Bone marrow (tissue), 2 donors: ENCODE measurements around the gene TTBK1.
A peak's percentile ranks its signal among the peaks of the same experiment; 100 is the strongest.

Experiments used
- DNase-seq, 2 donors: peaks; one replicate each; lab custom pipeline; 2025; lab: John Stamatoyannopoulos, UW

TTBK1 gene

DNA sequence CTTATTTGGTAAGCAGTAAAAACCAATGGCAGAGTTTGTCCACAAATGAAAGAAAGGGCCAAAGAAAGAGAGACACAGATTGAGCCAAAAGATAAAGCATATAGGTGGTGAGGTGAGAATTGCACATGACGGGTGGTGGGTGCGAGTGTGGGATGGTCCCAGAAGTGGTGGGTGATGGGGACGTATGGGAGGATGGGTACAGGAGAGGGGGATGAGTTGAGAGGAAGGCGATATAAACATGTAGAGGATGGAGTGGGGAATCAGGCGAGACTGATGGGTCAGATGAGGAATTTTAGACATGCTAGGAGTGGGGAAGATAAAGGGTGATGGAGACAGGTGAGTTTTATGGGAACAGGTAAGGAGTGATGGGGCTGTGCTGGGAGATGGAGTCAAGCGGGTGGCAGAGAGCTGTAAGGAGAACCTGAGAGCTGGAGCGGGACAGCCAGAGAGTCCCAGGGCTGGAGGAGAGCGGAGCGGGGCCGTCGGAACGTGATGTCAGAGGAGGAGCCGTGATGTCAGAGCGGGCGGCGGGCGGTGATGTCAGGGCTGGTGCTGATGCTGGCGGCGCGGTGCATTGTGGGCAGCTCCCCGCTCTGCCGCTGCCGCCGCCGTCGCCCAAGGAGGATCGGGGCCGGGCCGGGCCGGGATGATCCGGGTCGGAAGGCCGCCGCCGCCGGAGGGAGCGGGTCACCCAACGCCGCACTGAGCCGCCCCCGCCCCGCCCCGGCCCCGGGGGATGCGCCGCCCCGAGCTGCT, at the start of gene TTBK1:
TTBK1 (plus strand) TSS at position 574 of the 756 bp plus-strand sequence. CDS start 3,180 bp downstream, outside the sequence.
- no peak for DNase-seq

DNA sequence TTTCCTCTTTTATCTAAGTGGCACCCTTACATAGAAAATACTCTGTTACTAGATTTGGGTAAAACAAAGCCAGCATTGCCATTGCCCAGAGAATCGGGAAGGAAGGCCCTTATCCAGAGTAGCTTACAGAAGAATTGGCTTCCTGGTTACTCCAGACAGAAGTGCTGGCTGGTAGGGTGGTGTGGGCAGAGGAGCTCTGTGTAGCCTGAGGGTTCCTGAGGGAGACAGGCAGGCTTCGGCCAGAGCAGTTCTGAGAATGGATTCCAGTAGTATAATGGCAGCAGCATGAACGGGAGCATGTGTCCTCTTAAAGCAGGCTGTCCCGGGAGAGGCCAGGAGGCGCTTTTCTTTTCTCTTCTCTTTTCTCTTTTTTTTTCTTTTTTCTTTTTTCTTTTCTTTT, 49.4 kb upstream of the TTBK1 start:
- DNase-seq, result no peak

DNA sequence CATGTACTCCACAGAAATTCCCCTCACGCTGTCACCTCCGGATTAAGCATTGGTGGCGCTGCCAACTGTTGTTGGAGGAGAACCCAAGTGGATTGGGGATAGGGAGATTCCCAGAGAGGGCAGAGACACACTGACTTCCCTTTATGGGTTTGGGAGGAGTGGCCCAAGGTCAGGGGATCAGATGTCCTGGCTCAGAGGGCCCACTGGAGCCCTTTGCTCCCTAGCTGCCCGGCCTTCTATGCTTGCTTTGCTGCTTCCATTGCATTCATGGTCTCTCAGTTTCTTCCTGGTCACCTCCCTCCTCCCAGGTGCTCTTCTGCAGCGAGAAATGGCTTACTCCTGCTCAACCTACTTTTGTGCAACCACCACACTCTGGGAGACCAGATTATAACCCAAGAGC, 46.9 kb upstream of the TTBK1 start:
- no peak for DNase-seq

DNA sequence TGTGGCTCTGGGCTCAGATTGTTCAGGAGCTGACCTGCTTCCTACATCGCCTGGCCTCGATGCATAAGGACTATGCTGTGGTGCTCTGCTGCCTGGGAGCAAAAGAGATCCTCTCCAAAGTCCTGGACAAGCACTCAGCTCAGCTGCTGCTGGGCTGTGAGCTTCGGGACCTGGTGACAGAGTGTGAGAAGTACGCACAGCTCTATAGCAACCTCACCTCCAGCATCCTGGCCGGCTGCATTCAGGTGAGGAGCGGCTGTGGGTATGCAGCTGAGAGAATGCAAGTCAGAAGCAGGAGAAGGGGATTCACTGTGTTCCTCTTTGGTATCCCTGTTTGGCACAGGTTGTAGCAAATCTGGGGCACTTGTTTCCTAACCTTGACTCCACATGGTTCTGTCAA, 43.4 kb upstream of the TTBK1 start:
- no peak for DNase-seq

DNA sequence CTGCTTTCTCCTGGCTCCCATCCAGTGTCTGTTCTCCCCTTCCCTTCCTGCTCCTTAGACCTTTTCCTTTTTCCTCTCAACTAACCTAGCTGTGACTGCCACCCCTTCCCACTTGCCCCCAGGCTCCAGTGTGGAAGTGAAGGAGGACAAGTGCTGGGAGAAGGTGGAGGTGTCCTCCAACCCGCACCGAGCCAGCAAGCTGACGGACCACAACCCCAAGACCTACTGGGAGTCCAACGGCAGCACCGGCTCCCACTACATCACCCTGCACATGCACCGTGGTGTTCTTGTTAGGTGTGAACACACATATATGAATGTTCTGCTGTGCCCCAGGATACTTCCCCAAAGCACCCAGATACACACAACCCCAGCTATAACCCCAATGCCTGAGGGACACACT, 42.7 kb upstream of the TTBK1 start:
- DNase-seq, result no peak

DNA sequence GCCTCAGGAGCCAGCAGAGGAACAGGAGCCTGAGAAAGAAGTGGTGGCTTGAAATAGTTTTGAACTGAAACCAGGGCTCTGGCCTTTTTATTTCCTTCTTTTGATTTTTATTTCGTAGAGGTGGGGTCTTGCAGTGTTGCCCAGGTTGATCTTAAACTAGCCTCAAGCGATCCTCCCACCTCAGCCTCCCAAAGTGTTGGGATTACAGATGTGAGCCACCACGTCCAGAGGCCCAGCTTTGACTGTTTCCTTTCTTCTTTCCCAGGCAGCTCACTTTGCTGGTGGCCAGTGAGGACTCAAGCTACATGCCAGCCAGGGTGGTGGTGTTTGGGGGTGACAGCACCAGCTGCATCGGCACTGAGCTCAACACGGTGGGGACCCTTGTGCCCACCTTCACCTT, 40.8 kb upstream of the TTBK1 start:
- no peak for DNase-seq

DNA sequence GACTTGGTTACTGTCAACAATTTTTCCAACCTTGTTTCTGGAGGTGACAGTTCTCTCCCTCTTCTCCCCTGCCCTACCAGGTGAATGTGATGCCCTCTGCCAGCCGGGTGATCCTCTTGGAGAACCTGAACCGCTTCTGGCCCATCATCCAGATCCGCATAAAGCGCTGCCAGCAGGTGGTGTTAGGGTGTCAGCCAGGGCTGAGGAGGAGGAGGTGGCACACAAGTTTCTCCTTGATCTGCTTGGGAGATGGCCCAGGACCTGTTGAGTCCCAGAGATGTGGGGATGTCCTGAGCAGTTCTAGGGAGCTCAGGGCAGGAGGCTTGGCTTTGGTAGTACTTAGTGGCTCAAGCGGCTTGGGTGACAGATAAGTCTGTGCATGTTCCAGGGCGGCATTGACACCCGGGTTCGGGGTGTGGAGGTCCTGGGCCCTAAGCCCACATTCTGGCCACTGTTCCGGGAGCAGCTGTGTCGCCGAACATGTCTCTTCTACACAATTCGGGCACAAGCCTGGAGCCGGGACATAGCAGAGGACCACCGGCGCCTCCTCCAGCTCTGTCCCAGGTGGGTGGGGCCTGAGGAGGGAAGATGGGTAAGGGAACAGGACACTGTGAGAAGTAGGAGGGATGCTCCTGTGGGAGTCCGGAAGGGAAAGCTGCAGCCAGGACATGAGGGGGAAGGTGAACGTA, 40.1 kb upstream of the TTBK1 start:
- DNase-seq, result no peak

DNA sequence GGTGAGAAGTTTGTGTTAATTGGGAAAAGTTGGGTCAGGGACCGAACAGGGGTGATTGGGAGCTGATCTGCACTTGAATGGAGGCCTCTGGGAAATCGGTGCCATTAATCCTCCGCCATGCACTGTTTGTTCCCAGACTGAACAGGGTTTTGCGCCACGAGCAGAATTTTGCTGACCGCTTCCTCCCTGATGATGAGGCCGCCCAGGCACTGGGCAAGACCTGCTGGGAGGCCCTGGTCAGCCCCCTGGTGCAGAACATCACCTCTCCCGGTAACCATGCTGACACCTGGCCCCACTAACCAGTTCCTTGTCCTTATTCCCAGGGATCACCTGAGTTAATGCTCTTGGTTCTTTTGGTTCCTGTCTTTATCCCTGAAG, 39.6 kb upstream of the TTBK1 start:
- no peak for DNase-seq

DNA sequence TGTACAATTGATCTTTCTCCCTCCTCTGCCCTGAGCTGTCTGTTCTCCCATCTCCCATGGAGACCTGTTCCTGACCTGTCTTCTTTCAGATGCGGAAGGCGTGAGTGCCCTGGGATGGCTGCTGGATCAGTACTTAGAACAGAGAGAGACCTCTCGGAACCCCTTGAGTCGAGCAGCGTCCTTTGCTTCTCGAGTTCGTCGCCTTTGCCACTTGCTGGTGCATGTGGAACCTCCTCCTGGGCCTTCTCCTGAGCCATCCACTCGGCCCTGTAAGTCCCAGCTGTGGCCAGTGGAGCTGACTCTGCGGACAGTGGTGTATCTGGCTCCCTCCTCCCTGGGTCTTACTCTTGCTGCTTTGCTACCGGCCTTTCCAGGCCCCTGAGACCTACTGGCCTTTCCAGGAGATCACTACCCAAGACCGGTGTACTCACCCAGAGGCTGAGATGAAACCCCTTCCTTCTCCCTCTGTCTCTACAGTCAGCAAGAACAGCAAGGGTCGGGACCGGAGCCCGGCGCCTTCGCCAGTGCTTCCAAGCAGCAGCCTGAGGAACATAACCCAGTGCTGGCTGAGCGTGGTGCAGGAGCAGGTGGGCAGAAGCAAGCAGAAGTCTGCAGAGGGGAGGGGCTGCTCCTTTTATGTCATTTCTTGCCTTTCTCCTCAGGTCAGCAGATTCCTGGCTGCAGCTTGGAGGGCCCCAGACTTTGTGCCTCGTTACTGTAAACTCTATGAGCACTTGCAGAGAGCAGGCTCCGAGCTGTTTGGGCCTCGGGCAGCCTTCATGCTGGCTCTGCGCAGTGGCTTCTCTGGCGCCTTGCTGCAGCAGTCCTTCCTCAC, 38.8 kb upstream of the TTBK1 start:
- DNase-seq, result no peak

DNA sequence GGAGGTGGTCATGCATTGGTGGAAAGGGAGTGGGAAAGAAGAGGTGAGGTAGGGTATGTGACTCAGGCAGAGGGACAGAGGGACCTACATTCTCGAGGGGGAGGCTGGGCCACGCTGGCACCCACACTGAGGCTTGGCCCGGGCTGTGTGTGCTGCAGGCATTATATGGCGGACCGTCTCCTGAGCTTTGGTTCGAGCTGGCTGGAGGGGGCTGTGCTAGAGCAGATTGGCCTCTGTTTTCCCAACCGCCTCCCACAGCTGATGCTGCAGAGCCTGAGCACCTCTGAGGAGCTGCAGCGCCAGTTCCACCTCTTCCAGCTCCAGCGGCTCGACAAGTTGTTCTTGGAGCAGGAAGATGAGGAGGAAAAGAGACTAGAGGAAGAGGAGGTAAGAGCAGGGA, 37.4 kb upstream of the TTBK1 start:
- no peak for DNase-seq

DNA sequence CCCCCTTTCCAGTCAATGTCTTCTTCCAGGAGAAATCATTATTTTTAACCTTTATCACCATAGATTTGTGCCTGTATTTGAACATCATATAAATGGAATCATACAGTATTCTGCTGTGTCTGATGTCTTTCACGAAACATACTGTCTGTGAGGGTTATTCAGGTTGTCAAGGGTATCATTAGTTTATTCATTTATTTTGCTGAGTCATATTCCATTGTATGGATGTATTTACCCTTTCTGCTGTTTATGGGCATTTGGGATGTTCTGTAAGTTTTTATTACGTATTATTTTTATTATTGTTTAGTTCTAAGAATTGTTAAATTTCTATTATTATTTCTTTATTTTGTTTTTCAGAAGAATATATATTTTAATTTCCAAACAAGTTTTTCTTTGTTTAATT, 36.0 kb upstream of the TTBK1 start:
- no peak for DNase-seq

DNA sequence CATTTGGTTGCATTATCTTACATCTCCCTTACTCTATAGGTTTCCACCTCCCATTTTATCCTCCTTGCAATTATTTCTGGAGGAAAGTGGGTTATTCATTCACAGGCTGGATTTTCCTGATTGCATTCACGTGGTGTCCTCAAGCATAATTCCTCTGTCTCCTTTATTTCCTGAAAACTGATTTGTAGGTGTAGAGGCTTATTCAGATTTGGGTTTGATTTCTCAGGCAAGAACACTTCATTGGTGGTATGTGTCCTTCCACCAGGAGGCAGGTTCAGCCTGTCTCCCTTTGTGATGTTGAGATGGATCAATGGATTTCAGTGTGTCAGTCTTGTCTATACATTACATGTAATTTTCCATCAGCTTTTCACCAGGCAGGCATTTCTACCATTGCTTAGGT, 31.3 kb upstream of the TTBK1 start:
- DNase-seq, result peak in 1 of 2 donors; percentile 5

DNA sequence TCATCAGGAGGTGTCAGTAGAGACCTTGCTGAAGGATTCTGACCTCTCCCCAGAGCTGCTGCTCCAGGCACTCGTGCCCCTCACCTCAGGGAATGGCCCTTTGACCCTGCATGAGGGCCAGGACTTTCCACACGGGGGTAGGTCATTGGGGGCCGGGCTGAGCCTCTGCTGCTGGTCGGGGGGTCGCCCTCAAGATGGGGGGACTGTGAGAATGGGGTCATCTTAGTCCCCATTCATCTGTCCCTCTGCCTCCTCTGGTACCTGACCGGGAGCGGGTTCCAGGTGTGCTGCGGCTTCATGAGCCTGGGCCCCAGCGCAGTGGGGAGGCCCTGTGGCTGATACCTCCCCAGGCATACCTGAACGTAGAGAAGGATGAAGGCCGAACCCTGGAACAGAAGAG, 29.9 kb upstream of the TTBK1 start:
- DNase-seq, result no peak

DNA sequence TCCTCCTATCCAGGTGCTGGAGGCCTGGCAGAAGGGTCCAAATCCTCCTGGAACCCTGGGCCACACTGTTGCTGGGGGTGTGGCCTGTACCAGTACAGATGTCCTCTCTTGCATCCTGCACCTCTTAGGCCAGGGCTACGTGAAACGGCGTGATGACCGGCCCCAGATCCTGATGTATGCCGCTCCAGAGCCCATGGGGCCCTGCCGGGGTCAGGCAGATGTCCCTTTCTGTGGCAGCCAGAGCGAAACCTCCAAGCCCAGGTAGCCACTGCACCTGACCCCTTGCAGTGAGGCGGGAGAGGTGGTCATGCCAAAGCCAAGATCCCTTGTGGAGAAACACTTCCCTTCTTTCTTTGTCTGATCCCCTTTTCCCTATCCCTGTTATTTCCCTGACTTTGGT, 28.2 kb upstream of the TTBK1 start:
- no peak for DNase-seq

DNA sequence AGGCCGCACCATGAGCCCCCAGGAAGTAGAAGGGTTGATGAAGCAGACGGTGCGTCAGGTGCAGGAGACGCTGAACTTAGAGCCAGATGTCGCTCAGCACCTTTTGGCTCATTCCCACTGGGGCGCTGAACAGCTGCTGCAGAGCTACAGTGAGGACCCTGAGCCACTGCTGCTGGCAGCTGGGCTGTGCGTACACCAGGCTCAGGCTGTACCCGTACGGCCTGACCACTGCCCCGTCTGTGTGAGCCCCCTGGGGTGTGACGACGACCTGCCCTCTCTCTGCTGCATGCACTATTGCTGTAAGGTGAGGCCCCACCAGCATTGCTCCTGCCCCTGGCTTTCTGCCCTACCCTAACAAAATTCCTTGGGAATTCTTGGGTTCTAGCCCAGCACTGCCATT, 27.1 kb upstream of the TTBK1 start:
- DNase-seq, result no peak

DNA sequence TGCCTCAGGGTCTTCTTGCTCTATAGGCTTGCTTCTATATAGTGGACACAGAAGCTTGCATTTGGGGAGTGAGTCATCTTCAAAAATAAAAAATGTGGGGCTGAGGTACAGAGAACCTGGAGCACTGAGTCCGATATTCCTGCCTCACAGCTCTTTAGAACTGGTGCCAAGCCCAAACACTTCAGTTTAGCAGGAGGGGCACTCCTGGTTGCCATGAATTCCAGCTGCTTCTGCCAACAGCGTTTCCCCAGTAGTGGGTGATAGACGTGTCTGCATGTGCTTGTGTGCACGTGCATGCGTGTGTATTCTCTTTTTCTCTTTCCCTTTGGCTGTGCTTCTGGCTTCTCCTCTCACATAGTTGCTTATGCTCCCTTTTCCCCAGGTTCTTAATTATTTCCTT, 25.9 kb upstream of the TTBK1 start:
- DNase-seq, result no peak

DNA sequence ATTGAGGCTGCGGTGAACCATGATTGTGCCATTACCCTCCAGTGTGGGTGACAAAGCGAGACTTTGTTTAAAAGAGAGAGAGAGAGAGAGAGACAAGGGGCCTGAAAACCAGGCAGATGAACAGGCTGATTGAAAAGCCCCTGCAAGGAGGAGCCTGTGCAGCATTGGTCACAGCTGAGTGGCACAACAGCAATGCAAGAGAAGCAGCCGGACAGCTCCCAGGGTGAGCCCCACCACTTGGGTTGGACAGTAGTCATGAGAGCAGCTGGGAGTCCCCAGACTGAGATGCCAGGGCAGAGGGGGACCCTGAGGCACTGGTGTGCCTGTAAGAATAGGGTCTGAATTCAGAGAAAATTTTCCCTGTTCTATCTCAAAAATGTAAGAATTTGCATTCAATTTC, 24.2 kb upstream of the TTBK1 start:
- DNase-seq, result no peak

DNA sequence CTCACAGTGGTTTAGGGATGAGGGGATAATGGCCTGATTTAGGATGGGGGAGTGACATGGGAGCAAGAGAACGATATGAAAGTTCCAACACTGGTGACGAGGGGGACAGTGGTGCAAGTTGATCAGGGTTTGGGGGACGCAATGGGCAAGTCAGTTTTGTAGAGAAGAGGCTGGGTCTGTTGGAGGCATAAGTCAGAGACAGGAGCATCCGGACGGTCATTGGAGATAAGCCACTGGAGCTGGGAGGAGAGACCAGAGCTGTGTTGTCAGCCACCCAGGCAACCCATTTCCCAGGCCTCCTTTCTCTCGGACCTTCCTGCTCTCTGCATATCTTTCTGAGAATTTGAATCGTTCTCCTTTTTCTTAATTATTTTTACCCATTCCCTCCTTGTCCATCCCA, 23.5 kb upstream of the TTBK1 start:
- no peak for DNase-seq

DNA sequence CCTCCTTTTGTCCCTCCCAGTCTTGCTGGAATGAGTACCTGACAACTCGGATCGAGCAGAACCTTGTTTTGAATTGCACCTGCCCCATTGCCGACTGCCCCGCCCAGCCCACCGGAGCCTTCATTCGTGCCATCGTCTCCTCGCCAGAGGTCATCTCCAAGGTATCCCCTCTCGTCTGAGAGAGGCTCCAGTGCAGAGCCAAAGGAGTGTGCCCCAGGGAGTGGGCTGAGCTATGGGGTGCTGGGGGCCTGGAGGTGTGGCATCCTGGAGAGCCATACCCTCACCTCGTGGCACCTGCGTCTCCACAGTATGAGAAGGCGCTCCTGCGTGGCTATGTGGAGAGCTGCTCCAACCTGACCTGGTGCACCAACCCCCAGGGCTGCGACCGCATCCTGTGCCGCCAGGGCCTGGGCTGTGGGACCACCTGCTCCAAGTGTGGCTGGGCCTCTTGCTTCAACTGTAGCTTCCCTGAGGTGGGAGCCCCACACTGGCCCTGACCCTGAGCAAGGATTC, 22.8 kb upstream of the TTBK1 start:
- no peak for DNase-seq

DNA sequence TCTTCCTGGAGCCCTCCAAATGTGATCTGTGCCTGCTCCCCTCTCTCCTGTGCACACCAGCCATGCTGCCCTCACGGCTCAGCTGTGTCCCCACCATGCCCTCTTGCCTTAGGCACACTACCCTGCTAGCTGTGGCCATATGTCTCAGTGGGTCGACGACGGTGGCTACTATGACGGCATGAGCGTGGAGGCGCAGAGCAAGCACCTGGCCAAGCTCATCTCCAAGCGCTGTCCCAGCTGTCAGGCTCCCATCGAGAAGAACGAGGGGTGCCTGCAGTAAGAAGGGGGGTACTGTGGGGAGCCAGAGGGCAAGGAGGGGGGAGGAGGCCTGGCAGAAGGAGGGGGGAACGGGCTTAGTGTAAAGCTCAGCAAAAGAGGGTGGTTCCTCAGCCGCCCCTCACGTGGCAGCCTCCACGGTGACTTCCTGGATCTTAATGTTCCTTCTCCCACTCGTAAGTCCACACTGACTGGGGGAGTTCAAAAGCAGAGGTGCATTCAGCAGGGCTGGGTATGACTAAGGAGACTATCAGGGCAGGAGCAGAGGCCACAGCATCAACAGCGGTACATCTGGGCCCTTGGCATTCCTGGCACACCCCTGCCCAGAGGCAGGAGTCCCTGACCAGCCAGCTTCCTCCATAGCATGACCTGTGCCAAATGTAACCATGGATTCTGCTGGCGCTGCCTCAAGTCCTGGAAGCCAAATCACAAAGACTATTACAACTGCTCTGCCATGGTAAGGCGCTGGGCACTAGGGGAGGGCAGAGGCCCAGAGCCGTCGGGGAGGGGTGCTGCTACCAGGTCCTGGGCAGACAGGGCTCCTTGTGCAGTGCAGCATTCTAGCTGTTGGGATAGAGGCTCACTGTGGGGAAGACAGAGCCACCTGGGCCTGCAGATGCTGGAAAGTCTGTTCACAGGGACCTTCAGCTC, 22.0 kb upstream of the TTBK1 start:
- DNase-seq, result no peak

DNA sequence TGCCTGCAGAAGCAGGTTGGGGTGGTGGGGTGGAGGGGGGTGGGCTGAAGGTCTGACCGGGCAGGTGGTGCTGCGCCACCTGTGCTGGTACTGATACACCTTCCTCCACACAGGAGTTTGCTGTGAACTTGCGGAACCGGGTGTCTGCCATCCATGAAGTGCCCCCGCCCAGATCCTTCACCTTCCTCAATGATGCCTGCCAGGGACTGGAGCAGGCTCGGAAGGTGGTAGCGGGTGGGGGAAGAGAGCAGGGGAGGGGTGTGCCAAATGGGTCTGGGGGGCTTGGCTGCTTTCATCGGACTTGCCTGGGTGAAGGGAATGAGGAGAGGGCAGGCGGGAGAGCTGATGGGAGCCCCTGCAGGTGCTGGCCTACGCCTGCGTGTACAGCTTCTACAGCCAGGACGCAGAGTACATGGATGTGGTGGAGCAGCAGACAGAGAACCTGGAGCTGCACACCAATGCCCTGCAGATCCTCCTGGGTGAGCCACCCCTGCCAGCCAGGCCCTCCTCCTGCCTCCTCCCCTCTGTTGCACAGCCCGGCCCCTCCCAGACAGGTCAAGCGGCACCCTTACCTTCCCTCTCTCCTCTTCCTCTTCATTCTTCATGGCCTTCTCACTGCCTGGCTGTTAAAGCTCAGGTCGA, 20.7 kb upstream of the TTBK1 start:
- no peak for DNase-seq
